Brain pericyte (primary cell): Measurements from ENCODE around the gene MACF1.

Experiments used
- DNase-seq: peaks from one replicate; pipeline ENCODE4 v3.0.0-alpha.2; 2012; ENCODE audit warnings: low read depth, low spot score

MACF1 gene

DNA sequence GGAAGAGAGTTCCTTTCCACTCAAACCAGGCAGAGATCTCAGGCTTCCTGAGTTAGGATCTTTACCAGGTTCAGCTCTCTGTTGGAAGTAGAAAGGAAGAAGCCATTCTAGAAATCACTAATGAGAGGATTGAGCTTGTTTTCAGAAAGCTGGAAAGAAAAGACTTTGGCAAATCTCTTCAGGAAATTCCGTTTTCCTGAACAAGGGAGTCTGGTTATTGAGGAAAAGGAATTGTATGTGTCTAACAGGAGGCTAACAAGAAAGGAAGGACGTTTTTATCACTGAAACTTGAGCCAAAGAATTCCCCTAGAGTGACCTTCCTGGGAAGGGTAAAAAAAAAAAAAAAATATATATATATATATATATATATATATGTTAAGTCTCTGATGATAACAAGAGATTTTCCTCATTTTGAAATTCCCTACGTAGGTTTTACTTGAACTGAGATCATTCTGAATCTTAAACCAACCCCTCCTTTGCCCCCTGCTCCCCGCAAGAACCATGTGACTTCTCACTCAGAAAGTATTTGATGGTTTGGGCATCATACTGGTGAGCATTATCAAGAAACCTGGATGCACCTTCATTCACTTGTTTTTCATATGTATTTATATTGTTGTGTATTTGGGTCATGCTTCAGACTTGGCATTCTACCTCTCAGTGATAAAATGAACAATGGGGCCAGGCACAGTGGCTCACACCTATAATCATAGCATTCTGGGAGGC is 188.5 kb downstream of the MACF1 start:
- DNase-seq: no peak

DNA sequence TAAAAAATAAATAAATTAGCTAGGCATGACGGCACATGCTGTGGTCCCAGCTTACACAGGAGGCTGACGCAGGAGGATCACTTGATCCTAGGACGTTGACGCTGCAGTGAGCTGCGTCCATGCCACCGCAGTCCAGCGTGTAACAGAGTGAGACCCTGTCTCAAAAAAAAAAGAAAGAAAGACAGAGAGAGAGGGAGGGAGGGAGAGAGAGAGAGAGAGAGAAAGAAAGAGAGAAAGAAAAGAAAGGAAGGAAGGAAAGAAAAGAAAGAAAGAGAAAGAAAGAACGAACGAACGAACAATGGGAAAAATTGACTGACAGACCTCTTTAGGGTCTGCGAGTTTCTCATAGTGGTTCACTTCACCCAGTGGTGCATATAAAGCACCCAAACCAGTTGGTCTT is 189.2 kb downstream of the MACF1 start:
- no peak for DNase-seq

DNA sequence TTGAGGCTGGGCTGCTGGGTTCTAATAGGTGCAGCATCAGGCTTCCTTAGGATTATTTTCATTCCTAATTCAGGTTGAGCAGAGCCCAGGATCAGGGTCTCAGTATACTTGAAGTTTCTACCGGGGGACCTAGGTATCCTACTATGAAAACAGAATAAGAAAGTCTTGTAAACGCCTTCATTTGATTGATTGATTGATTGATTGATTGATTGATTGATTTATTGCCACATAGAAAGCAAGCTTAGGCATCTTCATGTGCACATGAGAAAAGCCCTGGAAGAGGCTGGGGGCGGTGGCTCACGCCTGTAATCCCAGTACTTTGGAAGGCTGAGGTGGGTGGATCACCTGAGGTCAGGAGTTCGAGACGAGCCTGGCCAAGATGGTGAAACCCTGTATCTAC is 189.6 kb downstream of the MACF1 start:
- no peak for DNase-seq

DNA sequence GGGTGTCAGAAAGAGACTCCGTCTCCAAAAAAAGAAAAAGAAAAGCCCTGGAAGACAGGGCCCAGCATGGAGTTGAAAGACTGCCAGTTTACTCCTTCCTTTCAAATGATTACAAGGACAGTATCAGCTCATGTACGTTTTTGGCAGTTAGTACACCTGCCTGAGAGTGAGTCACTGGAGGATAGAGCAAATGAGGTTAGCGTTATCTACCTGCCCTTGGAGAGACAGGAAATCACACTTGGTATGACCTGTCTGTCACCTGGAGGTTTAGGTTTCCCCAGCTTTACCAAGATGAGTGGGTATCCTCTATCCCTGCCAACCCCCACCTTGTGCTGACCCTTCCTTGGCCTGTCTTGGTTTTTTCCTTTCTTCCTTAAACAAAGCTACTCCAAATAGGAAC is 190.1 kb downstream of the MACF1 start:
- no peak for DNase-seq

DNA sequence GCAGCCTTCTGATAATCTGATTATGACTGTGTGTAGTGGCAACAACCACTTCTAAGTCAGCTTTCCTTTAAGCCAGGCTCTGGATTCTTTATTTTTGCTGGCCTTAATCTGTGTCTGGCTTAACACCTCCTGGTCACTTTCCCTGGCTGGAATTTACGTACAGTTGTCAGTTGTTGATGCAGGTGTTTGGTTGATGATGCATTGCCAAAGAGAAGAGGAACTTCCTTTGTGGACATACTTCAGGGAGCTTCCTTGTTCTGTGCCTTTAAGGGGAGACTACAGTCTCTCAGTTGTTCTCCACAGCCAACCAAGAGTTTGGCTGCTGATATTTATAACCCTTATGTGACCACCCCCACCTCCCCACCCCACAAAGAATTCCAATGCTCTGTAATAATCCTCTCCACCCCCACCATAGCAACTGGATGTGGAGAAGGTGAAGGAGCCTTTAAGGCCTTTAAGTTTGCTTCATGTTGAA is 190.9 kb downstream of the MACF1 start:
- DNase-seq: no peak

DNA sequence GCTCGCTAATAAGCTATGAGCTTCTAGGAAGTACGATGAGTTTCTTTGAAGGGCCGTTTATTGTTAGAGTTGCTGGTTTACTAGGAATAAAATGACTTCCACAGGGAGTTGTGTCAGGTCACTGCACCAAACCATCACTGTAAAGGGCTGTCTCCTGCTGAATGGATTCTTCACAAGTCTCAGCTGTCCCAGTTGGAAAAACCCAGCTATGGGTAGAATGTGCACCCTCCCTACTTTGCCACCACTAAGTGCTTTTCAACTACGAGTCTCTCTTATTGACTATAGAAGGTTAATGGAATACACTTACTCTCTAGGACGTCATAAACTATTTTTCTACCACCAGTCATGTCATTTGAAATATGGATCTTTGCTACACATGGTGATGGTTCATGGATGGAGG is 192.2 kb downstream of the MACF1 start:
- no peak for DNase-seq

DNA sequence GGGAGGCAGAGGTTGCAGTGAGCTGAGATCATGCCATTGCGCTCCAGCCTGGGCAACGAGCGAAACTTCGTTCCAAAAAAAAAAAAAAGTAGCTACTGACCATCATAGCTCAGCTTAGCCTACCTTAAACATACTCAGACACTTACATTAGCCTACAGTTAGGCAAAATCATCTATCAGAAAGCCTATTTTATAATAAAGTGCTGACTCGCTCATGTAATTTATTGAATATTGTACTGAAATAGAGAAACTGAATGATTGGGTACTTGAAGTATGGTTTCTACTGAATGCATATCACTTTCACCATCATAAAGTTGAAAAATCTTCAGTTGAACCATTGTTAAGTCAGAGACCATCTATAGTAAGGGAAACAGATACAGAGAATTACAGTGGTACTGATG is 193.0 kb downstream of the MACF1 start:
- no peak for DNase-seq

DNA sequence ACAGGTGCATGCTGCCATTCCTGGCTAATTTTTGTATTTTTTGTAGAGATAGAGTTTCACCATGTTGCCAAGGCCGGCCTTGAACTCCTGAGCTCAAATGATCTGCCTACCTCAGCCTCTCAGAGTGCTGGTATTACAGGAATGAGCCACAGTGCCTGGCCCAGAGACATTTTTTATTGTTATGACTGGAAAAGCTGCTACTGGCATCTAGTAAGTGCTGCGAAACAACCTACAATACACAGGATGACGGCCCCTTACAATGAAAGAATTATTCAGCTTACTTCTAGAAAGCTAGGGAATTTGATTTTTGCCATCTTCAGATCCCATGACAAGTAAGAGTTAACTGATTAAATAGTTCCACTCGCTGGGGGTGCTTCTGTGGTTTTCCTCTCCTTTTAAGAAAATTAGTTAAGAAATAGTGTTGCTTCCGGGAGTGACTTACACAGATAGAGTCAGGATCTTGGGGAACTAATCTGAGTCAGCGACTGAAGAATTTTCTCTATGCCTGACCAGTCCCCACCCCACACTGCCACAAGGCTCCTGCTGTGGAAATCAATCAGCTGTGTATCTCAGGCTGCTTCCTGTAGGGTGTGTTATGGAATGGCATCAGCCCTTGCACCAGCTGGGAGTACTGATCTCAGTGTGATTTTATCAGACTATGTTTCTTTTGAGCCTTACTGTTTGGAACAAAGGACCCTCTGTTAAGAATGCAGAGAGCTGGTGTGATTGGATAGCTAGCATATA is 194.0 kb downstream of the MACF1 start:
- DNase-seq: peak; percentile 45

DNA sequence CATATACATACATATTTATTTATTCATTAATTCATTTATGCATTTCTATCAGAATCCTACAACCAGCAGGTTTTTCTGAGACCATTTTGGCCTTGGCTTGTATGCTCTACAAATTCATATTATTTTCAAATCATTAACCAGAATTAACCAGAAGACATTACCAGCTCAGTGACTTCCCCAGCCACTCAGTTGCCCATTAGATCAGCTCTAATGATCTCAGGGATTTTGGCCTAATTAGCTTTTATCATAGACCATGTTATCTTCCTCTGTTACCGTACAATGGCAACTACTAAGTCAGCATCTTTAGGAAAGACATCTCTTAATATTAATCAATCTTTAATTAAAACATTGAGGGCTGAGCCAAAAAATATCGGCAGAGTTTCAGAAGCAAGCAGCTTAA is 196.6 kb downstream of the MACF1 start:
- DNase-seq: no peak

DNA sequence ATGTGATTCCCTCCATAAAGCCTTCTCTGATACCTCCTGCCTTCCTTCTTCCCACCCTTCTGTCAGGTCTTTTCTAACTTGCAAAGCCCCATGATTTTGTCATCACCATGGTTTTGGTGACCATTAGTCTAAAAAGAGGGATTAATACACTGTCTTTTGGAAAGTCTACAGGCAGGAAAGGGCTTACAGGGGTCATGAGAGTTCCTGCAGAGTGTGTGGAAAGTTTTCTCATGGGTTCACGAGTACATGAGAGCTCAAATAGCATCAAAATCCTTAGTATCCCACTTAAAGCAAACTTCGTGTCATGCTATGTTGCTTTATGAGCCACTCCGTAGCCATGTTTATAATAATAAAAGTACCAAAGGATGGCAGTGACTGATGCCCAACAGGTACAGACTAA is 200.4 kb downstream of the MACF1 start:
- no peak for DNase-seq

DNA sequence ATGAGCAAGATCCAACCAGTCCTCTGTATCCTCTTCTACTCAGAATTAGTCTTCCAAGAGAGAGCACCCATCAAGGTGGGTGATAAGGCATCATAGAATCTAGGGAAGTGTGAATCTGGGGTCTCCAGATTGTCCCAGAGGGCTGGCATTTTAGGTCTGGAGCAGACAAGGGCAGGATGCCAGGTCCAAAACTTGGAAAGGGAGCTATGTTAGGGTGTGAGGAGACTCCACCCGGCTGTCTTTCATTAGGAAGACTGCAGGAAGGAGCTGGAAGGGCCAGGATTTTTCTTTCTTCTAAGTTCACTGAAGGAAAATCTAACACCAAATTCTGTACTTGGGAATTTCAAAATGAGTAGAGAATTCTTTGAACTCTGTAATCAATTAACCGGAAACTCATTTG is 200.9 kb downstream of the MACF1 start:
- no peak for DNase-seq

DNA sequence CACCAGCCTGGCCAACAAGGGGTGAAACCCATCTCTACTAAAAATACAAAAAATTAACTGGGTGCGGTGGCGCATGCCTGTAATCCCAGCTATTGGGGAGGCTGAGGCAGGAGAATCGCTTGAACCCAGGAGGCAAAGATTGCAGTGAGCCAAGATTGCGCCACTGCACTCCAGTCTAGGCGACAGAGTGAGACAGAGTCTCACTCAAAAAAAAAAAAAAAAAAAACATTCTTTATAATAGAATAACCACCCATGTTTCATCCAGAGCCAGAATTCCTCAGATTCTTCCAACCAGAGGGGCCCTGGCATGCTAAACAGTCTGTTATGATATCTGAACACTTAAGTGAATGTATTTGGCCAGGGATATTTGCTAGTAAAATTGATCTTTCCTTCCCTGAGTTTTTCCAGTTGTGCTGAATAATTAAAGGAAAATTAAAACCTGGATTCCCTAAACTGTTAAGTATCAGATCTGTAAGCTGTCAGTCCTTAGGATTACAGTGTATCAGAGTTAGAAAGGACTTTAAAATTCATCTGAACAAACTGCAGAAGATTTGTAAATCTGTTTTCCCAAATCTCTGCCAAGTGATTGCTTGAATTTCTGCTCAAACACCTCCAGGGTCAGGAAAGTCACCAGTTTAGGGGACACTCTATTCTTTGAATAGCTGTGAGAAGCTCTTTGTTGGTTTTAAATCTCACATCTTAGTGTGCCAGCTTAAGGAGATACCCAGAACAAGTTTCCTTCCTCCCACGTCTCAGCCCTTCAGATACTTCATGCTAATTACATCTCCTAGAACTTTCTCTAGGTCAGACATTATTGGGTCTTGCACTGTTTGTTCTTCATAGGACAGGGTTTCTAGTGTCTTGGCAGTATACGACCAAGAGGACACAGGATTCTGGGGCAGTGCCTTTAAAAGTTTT is 202.3 kb downstream of the MACF1 start:
- no peak for DNase-seq

DNA sequence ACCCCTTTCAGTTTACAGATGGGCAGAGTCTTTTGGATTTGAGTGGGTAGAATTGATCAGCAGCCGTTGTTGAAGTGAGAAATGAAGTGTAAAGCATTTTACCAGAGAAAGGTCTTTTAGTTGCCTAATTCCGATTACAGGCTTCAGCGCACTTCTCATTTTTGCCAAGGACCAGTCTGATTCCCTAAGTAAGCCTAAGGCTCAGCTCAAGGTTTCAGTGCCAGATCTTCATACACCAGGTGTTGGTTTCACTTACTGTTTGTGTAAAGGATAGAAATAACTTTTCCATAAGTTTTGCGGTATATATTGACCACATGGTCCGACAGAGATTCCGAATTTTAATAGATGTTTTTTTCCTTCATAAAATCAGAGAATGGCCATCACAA is 203.0 kb downstream of the MACF1 start:
- no peak for DNase-seq

DNA sequence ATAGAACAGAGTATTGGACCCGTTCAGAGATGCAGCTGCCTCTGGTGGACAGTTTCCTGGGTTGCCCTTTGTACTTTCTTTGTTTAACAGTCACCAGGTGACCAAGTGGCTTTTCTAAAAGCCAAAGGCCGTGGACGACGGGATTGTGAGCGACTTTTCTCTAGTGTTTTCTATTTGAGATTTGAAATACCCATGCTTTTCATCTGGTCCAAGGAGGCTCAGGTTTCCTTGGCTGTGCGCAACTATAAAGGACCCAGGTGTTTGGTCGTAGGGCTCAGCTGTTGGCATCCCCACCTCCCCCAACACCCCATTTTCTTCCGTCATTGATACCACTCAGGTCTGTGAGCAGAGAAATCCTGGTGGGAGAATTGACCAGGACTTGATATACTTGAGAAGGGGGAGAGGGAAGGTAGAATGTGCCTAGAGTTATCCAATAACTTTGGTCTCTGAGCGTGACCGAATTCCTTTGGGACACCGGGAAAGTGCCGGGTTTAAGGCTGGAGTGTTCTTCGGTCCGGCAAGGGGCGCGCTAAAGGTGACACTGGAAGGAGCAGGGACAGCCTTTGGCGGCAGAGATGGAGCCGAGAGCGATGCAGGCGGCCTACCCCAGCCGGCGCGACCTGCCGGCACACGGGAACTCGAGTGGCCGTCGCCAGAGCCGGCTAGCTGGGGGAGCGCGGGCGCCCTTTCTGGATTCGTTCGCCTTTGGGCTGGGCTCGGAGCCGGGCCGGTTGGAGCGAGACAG is 203.6 kb downstream of the MACF1 start:
- DNase-seq: no peak

DNA sequence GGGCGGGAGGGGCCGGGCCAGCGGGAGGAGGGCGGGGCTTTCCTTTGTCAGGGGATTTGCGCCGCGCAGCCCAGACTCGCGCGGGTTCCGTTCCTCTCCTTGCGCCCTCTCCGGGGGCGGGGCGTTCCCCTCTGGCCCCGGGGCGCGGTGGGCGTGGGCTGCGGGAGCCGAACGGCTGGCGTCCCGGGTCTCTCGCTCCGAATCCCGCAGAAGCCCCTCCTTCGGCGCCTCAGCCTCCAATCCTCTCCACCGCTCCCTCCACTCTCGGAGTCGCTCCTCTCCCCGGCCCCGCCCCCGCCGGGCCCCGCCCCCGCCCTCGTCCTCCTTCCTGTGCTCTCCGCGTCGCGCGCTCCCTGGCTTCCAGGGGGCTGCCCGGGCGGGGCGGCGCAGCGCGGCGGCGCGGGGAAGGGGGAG is 204.2 kb downstream of the MACF1 start:
- DNase-seq: peak; percentile 83

DNA sequence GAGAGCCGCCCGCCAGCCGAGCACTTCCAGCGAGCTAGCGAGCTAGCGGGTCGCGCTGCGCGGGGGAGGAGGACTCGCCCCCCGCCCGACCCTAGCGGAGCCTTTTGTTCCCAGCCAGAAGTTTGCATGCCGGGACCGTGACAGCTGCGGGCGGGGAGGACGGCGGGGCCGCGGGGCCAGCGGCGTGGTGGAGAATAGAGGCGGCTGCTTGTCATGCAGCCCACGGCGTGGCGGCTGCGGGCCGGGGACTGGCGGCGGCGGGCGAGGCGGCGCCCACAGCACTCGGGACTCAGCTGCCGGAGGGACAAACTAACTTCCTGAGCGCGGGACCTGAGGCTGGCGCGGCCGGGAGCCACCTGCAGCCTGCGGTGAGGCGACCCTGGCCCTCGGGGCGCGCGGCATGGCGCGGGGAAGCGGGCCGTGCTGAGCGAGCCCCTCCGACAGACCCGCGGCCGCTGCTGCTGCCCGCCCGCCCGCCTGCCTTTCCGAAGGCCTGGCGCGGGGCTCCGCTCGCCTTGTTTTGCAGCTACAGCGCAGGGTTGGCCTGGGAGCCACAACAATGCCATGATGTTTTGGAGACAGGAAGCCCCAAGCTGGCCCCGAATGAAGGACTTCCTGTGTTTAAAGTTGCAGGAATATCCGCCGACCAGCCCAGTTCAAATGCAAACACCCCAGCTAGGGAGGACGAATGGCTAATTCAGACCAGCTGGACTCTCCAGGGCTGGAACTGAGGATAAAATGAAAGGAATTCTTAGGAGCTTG is 204.7 kb downstream of the MACF1 start:
- DNase-seq: no peak

DNA sequence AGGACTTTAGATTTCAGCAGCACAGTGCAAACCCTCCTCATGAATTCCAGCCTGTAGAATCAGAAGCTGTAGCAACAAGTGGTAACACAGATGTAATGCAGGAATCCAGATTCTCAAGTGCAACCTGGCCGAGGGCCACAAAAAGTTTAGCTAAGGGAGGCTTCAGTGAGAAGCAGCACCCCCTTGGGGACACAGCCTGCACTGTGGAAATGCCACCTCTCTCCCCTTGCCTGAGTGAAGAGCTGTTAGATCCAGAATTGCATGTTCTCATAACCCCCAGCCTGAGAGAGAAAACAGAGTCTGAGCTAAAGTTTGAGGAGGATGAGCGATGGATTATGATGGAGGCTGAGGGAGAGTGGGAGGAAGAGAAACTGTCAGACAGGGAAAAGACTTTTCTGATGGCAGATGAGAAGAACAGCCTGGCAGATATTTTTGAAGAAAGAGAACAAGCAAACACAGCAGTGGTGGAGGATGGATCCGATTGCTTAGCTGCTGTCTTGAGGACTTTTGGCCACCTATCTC is 206.5 kb downstream of the MACF1 start:
- DNase-seq: peak; percentile 45

DNA sequence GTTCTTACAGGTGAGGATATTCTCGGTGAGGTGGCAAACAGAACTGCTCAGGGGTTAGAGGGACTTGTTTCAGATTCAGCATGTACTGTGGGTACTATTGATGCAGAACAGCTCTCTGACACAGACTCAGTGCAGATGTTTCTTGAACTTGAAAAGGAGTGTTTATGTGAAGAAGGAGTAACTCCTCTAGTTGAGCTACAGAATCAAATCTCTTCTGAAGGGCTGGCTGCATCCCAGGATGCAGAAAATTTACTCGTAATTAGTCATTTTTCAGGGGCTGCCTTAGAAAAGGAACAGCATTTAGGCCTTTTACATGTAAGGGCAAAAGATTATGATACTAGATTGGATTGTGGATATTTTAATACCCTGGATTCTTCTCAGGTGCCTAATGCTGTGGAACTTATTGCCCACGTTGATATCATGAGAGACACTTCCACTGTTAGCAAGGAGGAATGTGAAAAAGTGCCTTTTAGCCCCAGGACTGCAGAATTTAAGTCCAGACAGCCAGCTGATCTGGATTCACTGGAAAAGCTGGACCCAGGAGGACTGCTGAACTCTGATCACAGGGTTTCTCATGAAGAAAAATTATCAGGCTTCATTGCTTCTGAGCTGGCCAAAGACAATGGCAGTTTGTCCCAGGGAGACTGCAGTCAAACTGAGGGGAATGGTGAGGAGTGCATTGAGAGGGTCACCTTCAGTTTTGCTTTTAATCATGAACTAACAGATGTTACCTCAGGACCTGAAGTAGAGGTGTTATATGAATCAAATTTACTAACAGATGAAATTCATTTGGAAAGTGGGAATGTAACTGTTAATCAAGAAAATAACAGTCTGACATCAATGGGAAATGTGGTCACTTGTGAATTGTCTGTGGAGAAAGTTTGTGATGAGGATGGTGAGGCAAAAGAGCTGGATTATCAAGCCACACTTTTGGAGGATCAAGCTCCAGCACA is 207.3 kb downstream of the MACF1 start:
- DNase-seq: no peak

DNA sequence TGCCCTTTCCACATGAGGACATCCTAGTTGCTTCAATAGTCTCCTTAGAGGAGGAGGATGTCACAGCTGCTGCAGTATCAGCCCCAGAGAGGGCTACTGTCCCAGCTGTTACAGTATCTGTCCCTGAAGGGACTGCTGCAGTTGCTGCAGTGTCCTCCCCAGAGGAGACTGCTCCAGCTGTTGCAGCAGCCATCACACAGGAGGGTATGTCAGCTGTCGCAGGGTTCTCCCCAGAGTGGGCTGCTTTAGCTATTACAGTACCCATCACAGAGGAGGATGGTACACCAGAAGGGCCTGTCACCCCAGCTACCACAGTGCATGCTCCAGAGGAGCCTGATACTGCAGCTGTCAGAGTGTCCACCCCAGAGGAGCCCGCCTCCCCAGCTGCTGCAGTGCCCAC is 208.4 kb downstream of the MACF1 start:
- DNase-seq: no peak
